ENCODE measurements around the gene PPAT. TPM values are rescaled to one million over a fixed set of nuclear protein-coding genes. Genes with fewer than 3 reads are reported as not detected.

The PPAT gene
- total RNA-seq, 1 donor from 2014 or later, result 14.0 TPM

- no peak for DNase-seq (ENCODE audit: extremely low spot score, unreplicated experiment)
- Mint-ChIP-seq H3K27me3 (ENCODE audit: unreplicated experiment) (no peaks in the 10 kb centered on the region), H3K36me3 (ENCODE audit: unreplicated experiment) (peaks cover 2% of the 10 kb centered on the region), H3K9me3 (ENCODE audit: unreplicated experiment) (peaks cover 4% of the 10 kb centered on the region), H3K4me1 (ENCODE audit: unreplicated experiment) (no peaks in the 10 kb centered on the region), H3K27ac (ENCODE audit: unreplicated experiment) (no peak overlapping the region), H3K4me3 (ENCODE audit: unreplicated experiment) (no peak overlapping the region)
- TF ChIP-seq CTCF (IDR thresholded peaks at IDR 0.05), result no peak
Observed at GRCh38 chr4:56425518-56425917, 9.9 kb downstream of the PPAT start.

DNA sequence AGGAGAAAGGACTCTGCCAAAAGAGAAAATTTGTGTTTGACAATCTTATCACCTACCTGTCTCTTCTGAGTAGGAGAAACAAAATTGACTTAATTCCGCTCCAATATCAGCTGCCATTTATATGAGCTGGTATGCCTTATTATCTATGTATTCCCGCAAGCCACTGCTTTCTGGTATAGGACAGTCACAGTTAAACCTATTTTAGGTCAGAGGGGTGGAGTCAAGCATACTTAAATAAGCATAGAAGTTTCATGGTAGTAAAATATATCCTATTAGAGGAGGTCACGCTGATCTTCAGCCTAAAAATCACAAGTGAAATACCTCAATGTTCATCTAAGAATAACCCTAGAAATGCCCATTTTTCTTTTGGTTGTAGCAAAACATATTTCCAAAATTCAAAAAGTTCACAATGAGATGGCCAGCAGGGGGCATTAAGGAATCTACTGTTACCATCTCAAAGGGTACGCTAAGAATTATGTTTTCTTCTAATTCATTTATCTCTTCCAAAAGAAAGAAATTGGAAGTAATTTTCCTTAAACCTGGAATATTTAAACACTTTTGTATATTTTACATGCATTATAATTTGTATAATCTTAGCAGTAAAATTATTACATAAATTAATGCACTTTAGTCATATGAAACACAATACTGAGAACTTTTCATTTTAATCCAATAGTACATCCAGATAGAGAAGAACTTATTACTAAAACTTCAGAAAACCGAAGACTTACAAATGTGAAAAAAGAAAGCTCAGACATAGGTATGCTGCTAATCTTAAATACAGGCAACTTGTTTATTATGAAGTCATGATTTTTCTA is 10.5 kb downstream of the PPAT start:
- peaks cover 4% of the 10 kb centered on the region for H3K9me3 Mint-ChIP-seq (ENCODE audit: unreplicated experiment)
- peaks cover 4% of the 10 kb centered on the region for H3K36me3 Mint-ChIP-seq (ENCODE audit: unreplicated experiment)
- H3K4me3 Mint-ChIP-seq (ENCODE audit: unreplicated experiment), result no peak overlapping the region
- H3K27me3 Mint-ChIP-seq (ENCODE audit: unreplicated experiment), result no peaks in the 10 kb centered on the region
- no peak for DNase-seq (ENCODE audit: extremely low spot score, unreplicated experiment)
- no peaks in the 10 kb centered on the region for H3K4me1 Mint-ChIP-seq (ENCODE audit: unreplicated experiment)
- H3K27ac Mint-ChIP-seq (ENCODE audit: unreplicated experiment), result peak overlapping the region; percentile 1
- TF ChIP-seq CTCF (IDR thresholded peaks at IDR 0.05), result peak; percentile 71

DNA sequence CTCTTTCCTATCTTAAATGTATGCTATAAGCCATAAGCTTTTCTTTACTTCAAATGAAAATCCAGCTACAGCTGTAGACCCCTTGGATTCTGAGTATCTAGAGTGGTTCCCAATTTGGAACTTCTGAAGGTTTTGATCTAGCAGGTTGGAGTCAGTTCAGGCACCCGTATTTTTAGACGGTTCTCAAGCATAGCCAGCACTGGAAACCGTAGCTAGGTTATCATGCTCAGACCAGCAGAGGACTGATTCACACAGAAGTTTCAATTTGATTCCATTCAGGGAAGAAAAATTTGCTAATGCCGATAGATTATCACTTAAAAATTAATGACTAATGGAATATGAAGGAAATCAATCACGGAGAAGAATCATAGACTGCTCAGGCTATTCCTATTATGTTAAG is 11.2 kb downstream of the PPAT start:
- DNase-seq (ENCODE audit: extremely low spot score, unreplicated experiment), result no peak
- no peak overlapping the region for H3K4me3 Mint-ChIP-seq (ENCODE audit: unreplicated experiment)
- TF ChIP-seq CTCF (IDR thresholded peaks at IDR 0.05), result no peak
- H3K4me1 Mint-ChIP-seq (ENCODE audit: unreplicated experiment), result no peaks in the 10 kb centered on the region
- no peaks in the 10 kb centered on the region for H3K27me3 Mint-ChIP-seq (ENCODE audit: unreplicated experiment)
- H3K27ac Mint-ChIP-seq (ENCODE audit: unreplicated experiment), result no peak overlapping the region
- H3K36me3 Mint-ChIP-seq (ENCODE audit: unreplicated experiment), result peaks cover 4% of the 10 kb centered on the region
- peaks cover 4% of the 10 kb centered on the region for H3K9me3 Mint-ChIP-seq (ENCODE audit: unreplicated experiment)

DNA sequence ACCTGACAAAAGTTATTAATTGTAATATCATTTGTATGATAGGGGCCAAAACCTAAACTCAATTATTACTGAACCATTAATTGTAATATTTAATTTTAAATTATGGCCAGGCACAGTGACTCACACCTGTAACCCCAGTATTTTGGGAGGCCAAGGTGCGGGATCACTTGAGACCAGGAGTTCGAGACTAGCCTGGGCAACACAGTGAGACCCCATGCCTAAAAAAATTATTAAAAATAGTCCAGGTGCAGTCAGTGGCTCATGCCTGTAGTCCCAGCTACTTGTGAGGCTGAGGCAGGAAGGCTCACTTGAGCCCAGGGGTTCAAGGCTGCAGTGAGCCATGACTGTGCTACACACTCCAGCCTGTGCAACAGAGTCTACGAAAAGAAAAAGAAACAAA is 18.0 kb downstream of the PPAT start:
- Mint-ChIP-seq H3K36me3 (ENCODE audit: unreplicated experiment) (peaks cover 2% of the 10 kb centered on the region), H3K9me3 (ENCODE audit: unreplicated experiment) (no peaks in the 10 kb centered on the region), H3K27me3 (ENCODE audit: unreplicated experiment) (no peaks in the 10 kb centered on the region), H3K4me1 (ENCODE audit: unreplicated experiment) (no peaks in the 10 kb centered on the region), H3K27ac (ENCODE audit: unreplicated experiment) (no peak overlapping the region), H3K4me3 (ENCODE audit: unreplicated experiment) (no peak overlapping the region)
- no peak for TF ChIP-seq CTCF (IDR thresholded peaks at IDR 0.05)
- no peak for DNase-seq (ENCODE audit: extremely low spot score, unreplicated experiment)

DNA sequence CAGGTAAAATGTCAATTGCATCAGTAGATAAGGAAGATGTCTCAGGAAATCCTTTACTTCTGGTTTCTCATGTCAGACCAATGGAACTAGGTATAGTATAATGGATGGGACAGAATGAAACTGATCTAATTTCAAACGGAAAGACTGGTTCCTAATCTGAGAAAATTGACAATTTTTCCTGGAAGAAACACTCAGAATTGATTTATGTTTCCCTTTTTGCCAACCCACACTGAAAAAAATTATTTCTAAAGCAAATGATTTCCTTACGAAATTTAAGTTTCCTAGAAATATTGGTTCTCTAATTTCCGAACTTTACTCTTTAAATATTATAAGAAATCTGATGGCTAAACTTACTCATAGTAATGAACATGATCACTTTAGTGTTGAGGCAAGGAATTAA is 19.1 kb downstream of the PPAT start:
- no peaks in the 10 kb centered on the region for H3K27me3 Mint-ChIP-seq (ENCODE audit: unreplicated experiment)
- H3K9me3 Mint-ChIP-seq (ENCODE audit: unreplicated experiment), result no peaks in the 10 kb centered on the region
- H3K27ac Mint-ChIP-seq (ENCODE audit: unreplicated experiment), result no peak overlapping the region
- H3K4me1 Mint-ChIP-seq (ENCODE audit: unreplicated experiment), result peaks cover 3% of the 10 kb centered on the region
- no peak for DNase-seq (ENCODE audit: extremely low spot score, unreplicated experiment)
- TF ChIP-seq CTCF (IDR thresholded peaks at IDR 0.05), result no peak
- H3K36me3 Mint-ChIP-seq (ENCODE audit: unreplicated experiment), result peaks cover 2% of the 10 kb centered on the region
- H3K4me3 Mint-ChIP-seq (ENCODE audit: unreplicated experiment), result no peak overlapping the region
